HG02884 (cell line): ENCODE results near the gene ARL8A.

Experiments
- ATAC-seq: cut with Tn5 transposase; IDR thresholded peaks from one replicate; pipeline ENCODE4 v1.9.1; 2021; ENCODE audit warnings: mild to moderate bottlenecking, moderate library complexity; ENCODE audit not compliant: unreplicated experiment

ARL8A gene

DNA sequence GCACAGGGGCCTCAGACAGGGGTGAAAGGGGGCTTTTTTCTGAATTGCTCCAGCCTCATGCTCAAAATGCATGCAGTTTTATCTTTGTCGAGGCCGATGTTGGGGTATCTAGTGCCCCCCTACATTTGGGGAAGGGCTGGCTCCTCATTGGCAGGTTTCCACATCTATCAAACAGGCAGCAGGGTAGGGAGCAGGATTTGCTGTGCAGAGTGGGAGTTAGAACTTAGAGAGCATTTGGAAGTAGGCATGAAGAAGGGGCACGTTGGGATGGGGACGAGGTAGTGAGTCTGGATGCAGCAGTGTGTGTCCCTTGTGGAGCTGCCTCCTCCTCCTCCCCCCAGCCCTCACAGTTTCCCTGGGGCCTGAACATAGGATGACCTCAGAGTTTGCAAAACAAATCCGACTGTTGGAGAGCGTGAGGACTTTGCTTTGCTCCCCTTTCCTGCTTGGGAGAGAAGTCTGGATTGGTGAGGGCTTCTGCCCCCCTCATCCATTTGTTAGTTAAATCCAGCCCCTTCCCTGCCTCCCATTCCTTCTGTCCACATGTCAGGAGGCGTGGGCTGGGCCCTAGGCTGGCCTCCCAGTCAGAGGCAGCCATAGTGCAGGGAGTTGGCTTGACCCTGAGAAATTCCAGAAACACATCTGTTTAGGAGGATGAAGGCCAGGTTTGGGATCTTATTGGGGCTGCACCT, 58.7 kb downstream of the ARL8A start:
- no peak for ATAC-seq

GRCh38 chr1:202084791-202085681, 59.5 kb downstream of the ARL8A start:
- no peak for ATAC-seq
